Occipital lobe (tissue), 2 donors: ENCODE results near the gene NDST4. TPM values are rescaled to one million over a fixed set of nuclear protein-coding genes. Genes with fewer than 3 reads are reported as not detected.
"Not testable (repeated sequence)": the region's sequence is repeated elsewhere in the genome, so short reads cannot be mapped to it uniquely, and the experiment has no call there.

ENCODE experiments used
- DNase-seq: peaks from one replicate; lab custom pipeline; 2025; lab: John Stamatoyannopoulos, UW
- total RNA-seq: library from RNA; depleted of rRNA; stranded (reverse); fragments of >200 nt; gene quantifications from one replicate; pipeline ENCODE4 v1.2.3, GENCODE V29; 2014

Gene NDST4
- total RNA-seq, 1 donor from 2014 or later = 1.7 TPM

- no peak for DNase-seq
Observed at GRCh38 chr4:115054836-115055235, 58.6 kb downstream of the NDST4 start.

GRCh38 chr4:115053313-115053712 lies 60.1 kb downstream of the NDST4 start:
- no peak for DNase-seq

GRCh38 chr4:115042496-115042895 lies 70.9 kb downstream of the NDST4 start:
- DNase-seq = no peak

- no peak for DNase-seq
Observed at GRCh38 chr4:115030281-115030680, 83.1 kb downstream of the NDST4 start.

GRCh38 chr4:115028682-115029410 lies 84.6 kb downstream of the NDST4 start:
- no peak for DNase-seq

GRCh38 chr4:114999880-115000279 lies 113.5 kb downstream of the NDST4 start:
- no peak for DNase-seq

- DNase-seq = no peak
Observed at GRCh38 chr4:114998316-114998715, 115.1 kb downstream of the NDST4 start.

- no peak for DNase-seq
Observed at GRCh38 chr4:114997576-114998247, 115.7 kb downstream of the NDST4 start.

- no peak for DNase-seq
Observed at GRCh38 chr4:114986133-114986532, 127.3 kb downstream of the NDST4 start.

GRCh38 chr4:114980932-114981708 lies 132.3 kb downstream of the NDST4 start:
- DNase-seq = no peak

GRCh38 chr4:114980399-114980798 lies 133.0 kb downstream of the NDST4 start:
- not testable (repeated sequence) for DNase-seq

- no peak for DNase-seq
Observed at GRCh38 chr4:114976901-114977300, 136.5 kb downstream of the NDST4 start.

- DNase-seq = no peak
Observed at GRCh38 chr4:114964026-114964425, 149.4 kb downstream of the NDST4 start.

GRCh38 chr4:114945616-114946015 lies 167.8 kb downstream of the NDST4 start:
- DNase-seq = no peak

- no peak for DNase-seq
Observed at GRCh38 chr4:114941503-114941902, 171.9 kb downstream of the NDST4 start.

- DNase-seq = no peak
Observed at GRCh38 chr4:114927881-114928280, 185.5 kb downstream of the NDST4 start.

GRCh38 chr4:114926583-114926982 lies 186.8 kb downstream of the NDST4 start:
- no peak for DNase-seq

GRCh38 chr4:114924311-114924710 lies 189.1 kb downstream of the NDST4 start:
- no peak for DNase-seq

- no peak for DNase-seq
Observed at GRCh38 chr4:114922592-114922933, 190.9 kb downstream of the NDST4 start.

- DNase-seq = no peak
Observed at GRCh38 chr4:114921790-114922591, 191.4 kb downstream of the NDST4 start.

GRCh38 chr4:114921191-114921590 lies 192.2 kb downstream of the NDST4 start:
- no peak for DNase-seq

- DNase-seq = no peak
Observed at GRCh38 chr4:114911111-114911510, 202.3 kb downstream of the NDST4 start.
